Measurements from ENCODE around the gene HUS1.
"Not testable (repeated sequence)": the region's sequence is repeated elsewhere in the genome, so short reads cannot be mapped to it uniquely, and the experiment has no call there.

GRCh38 chr7:47980648-47981047 lies 1.2 kb upstream of the HUS1 start:
- not testable (repeated sequence) for TF ChIP-seq POLR2A (IDR thresholded peaks at IDR 0.05; ENCODE audit: low read depth, low read length); TAF1 (IDR thresholded peaks at IDR 0.05; ENCODE audit: borderline replicate concordance, low read depth, low read length); POLR2AphosphoS5 (IDR thresholded peaks at IDR 0.05; ENCODE audit: low read depth, low read length)

Data from GM12892 (cell line).